Measurements from ENCODE around the gene GBX1. TPM values are rescaled to one million over a fixed set of nuclear protein-coding genes. Genes with fewer than 3 reads are reported as not detected.

Gene GBX1
- total and polyA plus RNA-seq, 5 donors from 2014 or later, result not detected

- peak overlapping the region in 1 of 3 donors; percentile 58 for H3K27ac Mint-ChIP-seq
- Histone ChIP-seq H3K9me3 (ENCODE audit: control insufficient read depth in 2 of 2, low read length in 2 of 2) (no peaks in the 10 kb centered on the region), H3K27ac (ENCODE audit: insufficient read depth, low read length, poor library complexity, severe bottlenecking) (no peak overlapping the region), H3K4me3 (ENCODE audit: low read depth, low read length) (no peak overlapping the region), H3K4me1 (ENCODE audit: control insufficient read depth, insufficient read depth, low read length, poor library complexity, severe bottlenecking) (peaks cover 19% of the 10 kb centered on the region), H3K36me3 (ENCODE audit: control insufficient read depth, insufficient read depth, low read length) (no peaks in the 10 kb centered on the region), H3K27me3 (ENCODE audit: control insufficient read depth, insufficient read depth, low read length) (peaks cover 62% of the 10 kb centered on the region)
- ATAC-seq (ENCODE audit: low read depth in 2 of 2) (no peak), DNase-seq (no peak)
- peaks cover 0 to 2% (median 0%) of the 10 kb centered on the region in 7 donors for H3K9me3 Mint-ChIP-seq
- H3K4me1 Mint-ChIP-seq, result peaks cover 0 to 9% (median 4%) of the 10 kb centered on the region in 4 donors
- H3K36me3 Mint-ChIP-seq, result no peaks in the 10 kb centered on the region
- H3K4me3 Mint-ChIP-seq, result peak overlapping the region in 3 of 4 donors; percentile 17 to 72 (median 69)
- H3K27me3 Mint-ChIP-seq, result peaks cover 37% of the 10 kb centered on the region
Observed at GRCh38 chr7:151166629-151167196, 781 bp downstream of the GBX1 start.

- Mint-ChIP-seq H3K4me3 (no peak overlapping the region), H3K36me3 (no peaks in the 10 kb centered on the region), H3K27ac (no peak overlapping the region), H3K27me3 (peaks cover 20% of the 10 kb centered on the region), H3K4me1 (peaks cover 0 to 4% (median under 1%) of the 10 kb centered on the region in 4 donors), H3K9me3 (peaks cover 0 to 2% (median 0%) of the 10 kb centered on the region in 7 donors)
- Histone ChIP-seq H3K4me3 (ENCODE audit: low read depth, low read length) (no peak overlapping the region), H3K4me1 (ENCODE audit: control insufficient read depth, insufficient read depth, low read length, poor library complexity, severe bottlenecking) (peaks cover 3% of the 10 kb centered on the region), H3K27me3 (ENCODE audit: control insufficient read depth, insufficient read depth, low read length) (peaks cover 56% of the 10 kb centered on the region), H3K9me3 (ENCODE audit: control insufficient read depth in 2 of 2, low read length in 2 of 2) (no peaks in the 10 kb centered on the region), H3K27ac (ENCODE audit: insufficient read depth, low read length, poor library complexity, severe bottlenecking) (no peak overlapping the region), H3K36me3 (ENCODE audit: control insufficient read depth, insufficient read depth, low read length) (no peaks in the 10 kb centered on the region)
- DNase-seq, result no peak
- ATAC-seq (ENCODE audit: low read depth in 2 of 2), result no peak
Observed at GRCh38 chr7:151161757-151162156, 5.7 kb downstream of the GBX1 start.

- peaks cover 42% of the 10 kb centered on the region for H3K27me3 Mint-ChIP-seq
- ATAC-seq (ENCODE audit: low read depth in 2 of 2) (no peak), DNase-seq (no peak)
- Histone ChIP-seq H3K4me1 (ENCODE audit: control insufficient read depth, insufficient read depth, low read length, poor library complexity, severe bottlenecking) (no peaks in the 10 kb centered on the region), H3K27me3 (ENCODE audit: control insufficient read depth, insufficient read depth, low read length) (peaks cover 35% of the 10 kb centered on the region), H3K4me3 (ENCODE audit: low read depth, low read length) (no peak overlapping the region), H3K36me3 (ENCODE audit: control insufficient read depth, insufficient read depth, low read length) (no peaks in the 10 kb centered on the region), H3K27ac (ENCODE audit: insufficient read depth, low read length, poor library complexity, severe bottlenecking) (no peak overlapping the region), H3K9me3 (ENCODE audit: control insufficient read depth in 2 of 2, low read length in 2 of 2) (no peaks in the 10 kb centered on the region)
- no peaks in the 10 kb centered on the region for H3K4me1 Mint-ChIP-seq
- H3K9me3 Mint-ChIP-seq, result no peaks in the 10 kb centered on the region
- no peak overlapping the region for H3K4me3 Mint-ChIP-seq
- H3K27ac Mint-ChIP-seq, result no peak overlapping the region
- no peaks in the 10 kb centered on the region for H3K36me3 Mint-ChIP-seq
Observed at GRCh38 chr7:151157645-151158329, 9.7 kb downstream of the GBX1 start.

- Mint-ChIP-seq H3K27ac (no peak overlapping the region), H3K27me3 (peaks cover 44% of the 10 kb centered on the region), H3K36me3 (no peaks in the 10 kb centered on the region), H3K9me3 (no peaks in the 10 kb centered on the region), H3K4me3 (no peak overlapping the region), H3K4me1 (no peaks in the 10 kb centered on the region)
- Histone ChIP-seq H3K9me3 (ENCODE audit: control insufficient read depth in 2 of 2, low read length in 2 of 2) (no peaks in the 10 kb centered on the region), H3K27me3 (ENCODE audit: control insufficient read depth, insufficient read depth, low read length) (peaks cover 32% of the 10 kb centered on the region), H3K27ac (ENCODE audit: insufficient read depth, low read length, poor library complexity, severe bottlenecking) (no peak overlapping the region), H3K4me3 (ENCODE audit: low read depth, low read length) (no peak overlapping the region), H3K36me3 (ENCODE audit: control insufficient read depth, insufficient read depth, low read length) (no peaks in the 10 kb centered on the region), H3K4me1 (ENCODE audit: control insufficient read depth, insufficient read depth, low read length, poor library complexity, severe bottlenecking) (no peaks in the 10 kb centered on the region)
- DNase-seq (no peak), ATAC-seq (ENCODE audit: low read depth in 2 of 2) (no peak)
Observed at GRCh38 chr7:151152643-151153513, 14.6 kb downstream of the GBX1 start.

- H3K27me3 ChIP-seq (ENCODE audit: control insufficient read depth, insufficient read depth, low read length), result peaks cover 23% of the 10 kb centered on the region
- ATAC-seq (ENCODE audit: low read depth in 2 of 2), result no peak
- peaks cover 24% of the 10 kb centered on the region for H3K27me3 Mint-ChIP-seq
- H3K9me3 Mint-ChIP-seq, result no peaks in the 10 kb centered on the region
- H3K4me1 ChIP-seq (ENCODE audit: control insufficient read depth, insufficient read depth, low read length, poor library complexity, severe bottlenecking), result no peaks in the 10 kb centered on the region
- no peak overlapping the region for H3K4me3 ChIP-seq (ENCODE audit: low read depth, low read length)
- no peaks in the 10 kb centered on the region for H3K36me3 ChIP-seq (ENCODE audit: control insufficient read depth, insufficient read depth, low read length)
- H3K9me3 ChIP-seq (ENCODE audit: control insufficient read depth in 2 of 2, low read length in 2 of 2), result no peaks in the 10 kb centered on the region
- H3K4me1 Mint-ChIP-seq, result no peaks in the 10 kb centered on the region
- H3K4me3 Mint-ChIP-seq, result no peak overlapping the region
- no peak overlapping the region for H3K27ac Mint-ChIP-seq
- no peak overlapping the region for H3K27ac ChIP-seq (ENCODE audit: insufficient read depth, low read length, poor library complexity, severe bottlenecking)
- no peaks in the 10 kb centered on the region for H3K36me3 Mint-ChIP-seq
- no peak for DNase-seq
Observed at GRCh38 chr7:151150388-151150787, 17.1 kb downstream of the GBX1 start.

- DNase-seq (no peak), ATAC-seq (ENCODE audit: low read depth in 2 of 2) (no peak)
- Mint-ChIP-seq H3K27me3 (peaks cover 14% of the 10 kb centered on the region), H3K4me1 (no peaks in the 10 kb centered on the region), H3K27ac (no peak overlapping the region), H3K9me3 (peaks cover 0 to 1% (median 0%) of the 10 kb centered on the region in 7 donors), H3K36me3 (no peaks in the 10 kb centered on the region), H3K4me3 (no peak overlapping the region)
- H3K27me3 ChIP-seq (ENCODE audit: control insufficient read depth, insufficient read depth, low read length), result peaks cover 15% of the 10 kb centered on the region
- H3K9me3 ChIP-seq (ENCODE audit: control insufficient read depth in 2 of 2, low read length in 2 of 2), result no peaks in the 10 kb centered on the region
- H3K36me3 ChIP-seq (ENCODE audit: control insufficient read depth, insufficient read depth, low read length), result no peaks in the 10 kb centered on the region
- no peak overlapping the region for H3K27ac ChIP-seq (ENCODE audit: insufficient read depth, low read length, poor library complexity, severe bottlenecking)
- H3K4me1 ChIP-seq (ENCODE audit: control insufficient read depth, insufficient read depth, low read length, poor library complexity, severe bottlenecking), result no peaks in the 10 kb centered on the region
- H3K4me3 ChIP-seq (ENCODE audit: low read depth, low read length), result no peak overlapping the region
Observed at GRCh38 chr7:151148319-151149259, 18.9 kb downstream of the GBX1 start.

- H3K36me3 Mint-ChIP-seq, result peaks cover 9% of the 10 kb centered on the region
- no peak for DNase-seq
- H3K9me3 Mint-ChIP-seq, result peaks cover 0 to 1% (median 0%) of the 10 kb centered on the region in 7 donors
- no peak for ATAC-seq (ENCODE audit: low read depth in 2 of 2)
- Histone ChIP-seq H3K9me3 (ENCODE audit: control insufficient read depth in 2 of 2, low read length in 2 of 2) (no peaks in the 10 kb centered on the region), H3K4me1 (ENCODE audit: control insufficient read depth, insufficient read depth, low read length, poor library complexity, severe bottlenecking) (no peaks in the 10 kb centered on the region), H3K27me3 (ENCODE audit: control insufficient read depth, insufficient read depth, low read length) (peaks cover 7% of the 10 kb centered on the region), H3K4me3 (ENCODE audit: low read depth, low read length) (no peak overlapping the region), H3K27ac (ENCODE audit: insufficient read depth, low read length, poor library complexity, severe bottlenecking) (no peak overlapping the region), H3K36me3 (ENCODE audit: control insufficient read depth, insufficient read depth, low read length) (no peaks in the 10 kb centered on the region)
- H3K27me3 Mint-ChIP-seq, result peaks cover 14% of the 10 kb centered on the region
- H3K4me1 Mint-ChIP-seq, result no peaks in the 10 kb centered on the region
- no peak overlapping the region for H3K4me3 Mint-ChIP-seq
- H3K27ac Mint-ChIP-seq, result peak overlapping the region in 1 of 3 donors; percentile 12
Observed at GRCh38 chr7:151146761-151147160, 20.7 kb downstream of the GBX1 start.
